Nephron (organoid): ENCODE measurements around the gene BCAR3.

Source experiments
- H3K27ac Mint-ChIP-seq, 3 experiments: 2 replicates each; pipeline ENCODE4 v1.8.0; 2020; ENCODE audit warnings: mixed read lengths in 3 of 3, mild to moderate bottlenecking in 2 of 3, moderate library complexity in 1 of 3
- H3K27me3 Mint-ChIP-seq: 2 replicates; pipeline ENCODE4 v1.8.0; 2021; ENCODE audit warnings: low read depth, mild to moderate bottlenecking, moderate library complexity, mixed read lengths
- H3K36me3 Mint-ChIP-seq: 2 replicates; pipeline ENCODE4 v1.8.0; 2020; ENCODE audit warnings: low read depth, mixed read lengths
- H3K4me1 Mint-ChIP-seq: 2 replicates; pipeline ENCODE4 v1.8.0; 2020; ENCODE audit warnings: mixed read lengths
- H3K4me3 Mint-ChIP-seq, 3 experiments: 2 replicates each; pipeline ENCODE4 v1.8.0; 2020; ENCODE audit warnings: mild to moderate bottlenecking in 3 of 3, mixed read lengths in 3 of 3, moderate library complexity in 2 of 3
- H3K9me3 Mint-ChIP-seq: 2 replicates; pipeline ENCODE4 v1.8.0; 2020; ENCODE audit warnings: mixed read lengths
- CTCF ChIP-seq, 3 experiments: fragments of 200-600 bp; sonication (generic); IDR thresholded peaks; one replicate each; pipeline ENCODE4 v1.5.0; 2021; ENCODE audit warnings: antibody characterized with exemption in 3 of 3; ENCODE audit not compliant: unreplicated experiment in 3 of 3

The BCAR3 gene

GRCh38 chr1:93566227-93566626, 115.4 kb downstream of the BCAR3 start:
- Mint-ChIP-seq H3K27ac (peak overlapping the region in 2 of 3 experiments; percentile 29 to 33), H3K4me3 (no peak overlapping the region), H3K27me3 (no peaks in the 10 kb centered on the region), H3K4me1 (peaks cover 6% of the 10 kb centered on the region), H3K36me3 (peaks cover 66% of the 10 kb centered on the region), H3K9me3 (no peaks in the 10 kb centered on the region)
- TF ChIP-seq CTCF (IDR thresholded peaks at IDR 0.05; ENCODE audit: unreplicated experiment in 3 of 3), result no peak

GRCh38 chr1:93565496-93566206, 116.0 kb downstream of the BCAR3 start:
- peaks cover 68% of the 10 kb centered on the region for H3K36me3 Mint-ChIP-seq
- H3K9me3 Mint-ChIP-seq, result no peaks in the 10 kb centered on the region
- peak overlapping the region in 2 of 3 experiments; percentile 29 to 33 for H3K27ac Mint-ChIP-seq
- H3K4me1 Mint-ChIP-seq, result peaks cover 6% of the 10 kb centered on the region
- no peak overlapping the region for H3K4me3 Mint-ChIP-seq
- TF ChIP-seq CTCF (IDR thresholded peaks at IDR 0.05; ENCODE audit: unreplicated experiment in 3 of 3), result no peak
- no peaks in the 10 kb centered on the region for H3K27me3 Mint-ChIP-seq

- Mint-ChIP-seq H3K9me3 (peaks cover 9% of the 10 kb centered on the region), H3K27me3 (no peaks in the 10 kb centered on the region), H3K4me3 (no peak overlapping the region), H3K4me1 (peaks cover 4% of the 10 kb centered on the region), H3K36me3 (peaks cover 74% of the 10 kb centered on the region), H3K27ac (no peak overlapping the region)
- TF ChIP-seq CTCF (IDR thresholded peaks at IDR 0.05; ENCODE audit: unreplicated experiment in 3 of 3), result no peak
These were observed 121.9 kb downstream of the BCAR3 start for GRCh38 chr1:93559695-93560094.

GRCh38 chr1:93559045-93559444, 122.6 kb downstream of the BCAR3 start:
- peaks cover 74% of the 10 kb centered on the region for H3K36me3 Mint-ChIP-seq
- TF ChIP-seq CTCF (IDR thresholded peaks at IDR 0.05; ENCODE audit: unreplicated experiment in 3 of 3), result no peak
- no peak overlapping the region for H3K4me3 Mint-ChIP-seq
- peaks cover 9% of the 10 kb centered on the region for H3K9me3 Mint-ChIP-seq
- H3K27me3 Mint-ChIP-seq, result no peaks in the 10 kb centered on the region
- no peak overlapping the region for H3K27ac Mint-ChIP-seq
- peaks cover 11% of the 10 kb centered on the region for H3K4me1 Mint-ChIP-seq

- peaks cover 9% of the 10 kb centered on the region for H3K9me3 Mint-ChIP-seq
- H3K27me3 Mint-ChIP-seq, result no peaks in the 10 kb centered on the region
- peaks cover 37% of the 10 kb centered on the region for H3K4me1 Mint-ChIP-seq
- no peak overlapping the region for H3K27ac Mint-ChIP-seq
- H3K36me3 Mint-ChIP-seq, result peaks cover 74% of the 10 kb centered on the region
- TF ChIP-seq CTCF (IDR thresholded peaks at IDR 0.05; ENCODE audit: unreplicated experiment in 3 of 3), result no peak
- no peak overlapping the region for H3K4me3 Mint-ChIP-seq
These were observed 125.3 kb downstream of the BCAR3 start for GRCh38 chr1:93556291-93556690.
